Fibroblast of skin of scalp (primary cell): ENCODE measurements around the gene CANT1. TPM values are rescaled to one million over a fixed set of nuclear protein-coding genes. Genes with fewer than 3 reads are reported as not detected.
A peak's percentile ranks its signal among the peaks of the same experiment; 100 is the strongest.

ENCODE experiments used
- DNase-seq: peaks from one replicate; pipeline ENCODE4 v3.0.0-alpha.2; 2013
- polyA plus RNA-seq, 2 experiments: library from polyadenylated mRNA; unstranded; fragments of 120-200 nt; gene quantifications; one replicate each; pipeline ENCODE4 v1.2.1, GENCODE V29; 2013; ENCODE audit not compliant: insufficient read length in 2 of 2

The CANT1 gene
- 49.7 TPM for polyA plus RNA-seq (2013, experiment 1 of 2; ENCODE audit: insufficient read length)
- polyA plus RNA-seq (2013, experiment 2 of 2; ENCODE audit: insufficient read length) = 45.8 TPM

DNA sequence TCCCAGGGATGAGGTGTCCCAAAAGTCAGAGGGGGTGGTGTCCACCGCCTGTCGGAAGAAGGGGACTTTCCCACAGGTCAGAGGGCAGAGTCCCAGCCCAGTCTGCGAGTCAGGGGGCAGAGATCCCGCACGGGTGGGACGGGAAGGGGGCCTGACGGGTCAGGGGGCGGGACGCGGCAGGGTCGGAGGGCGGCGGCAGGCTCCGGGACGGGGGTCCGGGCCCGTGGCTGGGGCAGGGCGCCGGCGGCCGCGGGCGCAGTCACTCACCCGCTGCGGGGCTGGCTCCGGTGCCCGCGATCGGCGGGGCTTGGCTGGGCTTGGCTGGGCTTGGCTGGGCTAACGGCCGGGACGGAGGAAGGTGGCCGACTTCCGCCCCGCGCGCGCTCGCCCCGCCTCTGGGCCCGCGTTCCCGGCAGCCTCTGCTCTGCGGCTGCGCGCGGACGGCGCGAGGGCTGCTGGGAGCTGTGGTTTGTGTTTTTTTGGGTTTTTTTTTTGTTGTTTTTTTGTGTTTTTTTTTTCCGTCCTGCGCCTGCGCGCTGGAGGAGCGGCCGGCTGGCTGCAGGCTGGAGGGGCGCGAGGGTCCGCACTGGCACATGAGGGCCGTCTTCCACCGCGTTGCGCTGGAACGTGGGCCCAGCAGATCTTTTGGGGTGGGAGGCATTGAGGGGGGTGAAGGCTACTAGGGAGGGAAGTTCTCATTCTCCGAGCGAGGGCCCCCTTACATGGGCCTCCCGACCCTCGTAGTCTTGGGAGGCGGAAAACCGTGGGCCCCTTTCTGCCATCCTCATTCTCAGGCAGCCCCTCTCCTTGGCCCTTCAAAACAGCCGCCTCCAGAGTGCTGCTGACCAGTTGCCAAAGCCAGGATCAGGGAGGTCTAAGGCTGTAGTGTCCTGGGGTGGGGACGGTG lies at the start of gene CANT1:
Gene CANT1 (minus strand): TSS at position 368 of the 907 bp plus-strand sequence. CDS start 12,142 bp downstream, outside the sequence.
- DNase-seq = peak; percentile 87

DNA sequence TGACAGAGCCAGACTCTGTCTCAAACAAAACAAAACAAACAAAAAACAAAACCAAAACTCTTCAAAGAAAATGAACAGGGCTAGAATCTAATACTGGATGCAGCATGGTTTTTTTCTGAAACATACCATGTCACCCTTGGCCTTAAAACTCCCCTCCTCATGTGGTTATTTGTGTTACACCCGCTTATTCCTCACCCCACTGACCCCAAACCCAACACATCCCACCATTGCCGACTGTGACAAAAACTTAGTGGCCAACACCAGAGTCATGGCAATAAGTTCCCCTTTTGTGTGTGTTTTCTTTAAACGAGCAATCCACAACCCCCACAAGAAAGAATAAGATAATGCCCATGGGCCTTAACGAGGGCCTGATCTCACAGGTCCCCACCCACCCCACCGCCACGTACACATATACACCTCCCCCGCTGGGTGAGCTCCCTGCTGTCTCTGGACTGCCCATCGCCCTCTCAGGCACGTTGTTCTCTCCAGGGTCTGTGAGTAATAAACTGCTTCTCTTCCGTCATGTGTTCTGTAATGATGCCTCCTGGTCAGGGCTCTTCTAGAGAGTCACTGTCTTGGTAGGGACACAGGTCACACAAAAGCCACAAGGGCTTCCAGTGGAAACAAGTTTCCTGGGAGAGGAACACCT lies 48.3 kb upstream of the CANT1 start:
- no peak for DNase-seq

DNA sequence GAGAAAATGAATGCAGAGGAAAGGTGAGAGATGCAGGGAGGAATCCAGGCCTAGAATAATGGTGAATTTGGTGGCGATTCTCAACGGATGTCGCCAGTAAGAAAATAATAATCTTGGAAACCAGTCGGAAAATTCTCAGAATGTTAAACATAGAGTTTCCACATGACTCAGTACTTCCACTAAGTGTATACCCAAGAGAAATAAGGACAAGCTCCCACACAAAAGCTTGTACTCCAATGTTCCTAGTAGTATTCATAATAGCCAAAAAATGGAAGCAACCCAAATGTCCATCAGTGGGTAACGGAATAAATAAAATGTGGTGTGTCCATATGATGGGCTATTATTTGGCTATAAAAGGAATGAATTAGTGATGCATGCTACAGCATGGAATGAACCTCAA lies 45.6 kb upstream of the CANT1 start:
- DNase-seq = no peak

DNA sequence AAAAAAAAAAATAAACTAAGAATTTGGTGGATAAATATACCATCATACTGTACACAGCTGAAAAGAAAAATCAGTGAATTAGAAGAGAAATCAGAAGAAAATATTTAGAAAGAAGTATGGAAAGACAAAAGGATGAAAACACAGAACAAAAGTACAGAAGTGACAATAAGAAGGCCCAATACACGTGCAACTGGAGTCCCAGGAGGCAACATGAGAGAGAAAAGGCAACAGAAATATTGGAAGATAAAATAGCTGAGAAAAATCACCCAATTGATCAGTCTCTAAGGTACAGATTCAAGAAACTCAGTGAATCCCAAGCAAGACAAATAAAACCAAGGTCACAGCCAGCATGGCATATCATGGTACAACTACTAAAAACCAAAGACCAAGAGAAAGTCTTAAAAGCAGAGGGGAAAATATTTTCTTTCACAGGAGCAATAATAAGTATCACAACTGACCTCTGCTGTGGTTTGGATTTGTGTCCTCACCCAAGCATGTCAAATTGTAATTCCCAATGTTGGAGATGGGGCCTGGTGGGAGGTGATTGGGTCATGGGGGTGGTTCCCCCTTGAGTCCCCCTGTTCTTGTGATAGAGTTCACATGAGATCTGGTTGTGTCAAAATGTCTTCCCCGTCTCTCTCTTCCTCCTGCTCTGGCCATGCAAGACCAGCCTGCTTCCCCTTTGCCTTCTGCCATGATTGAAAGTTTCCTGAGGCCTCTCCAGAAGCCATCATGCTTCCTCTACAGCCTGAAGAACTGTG lies 44.8 kb upstream of the CANT1 start:
- DNase-seq = no peak

DNA sequence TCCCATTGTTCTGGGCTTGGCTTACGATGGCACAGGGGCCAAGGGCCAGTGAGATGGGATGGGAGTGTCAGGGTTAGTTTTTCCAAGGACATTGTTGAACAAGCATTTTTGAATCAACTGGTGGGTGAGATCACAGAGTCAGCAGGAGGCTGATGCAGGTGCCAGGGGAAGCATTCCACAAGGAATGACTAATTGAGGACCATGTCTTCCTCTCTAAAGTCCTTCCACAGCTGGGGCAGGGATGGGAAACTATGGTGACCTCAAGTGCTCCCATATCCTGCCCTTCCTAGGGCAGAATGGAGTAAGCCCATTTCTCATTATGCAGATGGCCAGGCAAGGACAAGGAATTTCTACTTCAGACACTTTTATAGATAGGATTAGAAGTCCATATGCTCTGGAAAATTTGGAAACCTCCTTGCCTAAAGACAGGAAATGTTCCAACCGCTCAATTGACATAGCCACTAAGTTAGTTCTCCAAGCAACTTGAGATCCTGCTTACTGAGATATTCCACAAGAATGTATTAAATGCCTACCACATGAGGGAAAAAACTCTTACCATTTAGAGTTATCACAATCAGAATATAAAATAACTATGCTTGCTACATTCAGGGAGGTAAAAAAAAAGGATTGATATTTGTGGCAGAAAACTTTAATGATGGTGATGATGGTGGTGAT lies 43.8 kb upstream of the CANT1 start:
- DNase-seq = no peak

GRCh38 chr17:79052131-79052530 lies 42.6 kb upstream of the CANT1 start:
- no peak for DNase-seq

DNA sequence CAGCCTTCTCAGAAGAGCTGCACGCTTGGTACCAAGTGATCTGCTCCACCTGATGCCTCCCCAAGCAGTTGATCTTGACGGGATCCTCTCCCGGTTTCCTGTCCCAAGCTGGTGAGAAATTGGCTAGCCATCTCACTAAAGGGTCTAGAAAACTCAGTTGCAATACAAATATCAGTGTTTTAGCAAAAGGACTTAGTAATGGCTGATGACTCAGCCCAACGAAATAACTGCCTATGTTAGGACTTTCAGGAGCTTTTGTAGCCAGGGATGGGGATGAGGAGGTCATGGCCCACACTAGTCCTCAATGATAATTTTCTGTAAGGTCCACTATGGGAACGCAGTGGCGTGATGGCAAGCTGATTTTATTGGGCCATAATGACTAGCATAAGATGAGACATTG lies 41.7 kb upstream of the CANT1 start:
- DNase-seq = no peak

DNA sequence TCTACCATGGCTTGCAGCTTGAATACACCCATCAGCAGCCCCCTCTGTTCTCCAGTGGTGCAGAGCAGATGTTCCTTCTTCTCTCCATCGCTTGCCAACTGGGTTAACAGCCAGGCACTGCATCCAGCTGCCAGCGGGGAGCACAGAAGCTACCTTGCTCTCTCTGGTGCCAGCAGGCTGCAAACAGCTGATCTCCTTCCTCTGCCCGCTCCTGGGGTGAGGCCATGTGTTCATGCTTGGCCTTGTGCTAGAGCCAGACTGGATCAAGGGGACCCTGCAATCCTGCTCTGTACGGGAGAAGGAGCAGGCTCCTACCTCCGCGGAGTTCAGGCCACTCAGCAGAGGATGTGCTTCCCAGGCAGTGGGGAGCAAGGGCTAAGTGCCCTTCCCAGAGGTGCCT lies 41.0 kb upstream of the CANT1 start:
- no peak for DNase-seq

DNA sequence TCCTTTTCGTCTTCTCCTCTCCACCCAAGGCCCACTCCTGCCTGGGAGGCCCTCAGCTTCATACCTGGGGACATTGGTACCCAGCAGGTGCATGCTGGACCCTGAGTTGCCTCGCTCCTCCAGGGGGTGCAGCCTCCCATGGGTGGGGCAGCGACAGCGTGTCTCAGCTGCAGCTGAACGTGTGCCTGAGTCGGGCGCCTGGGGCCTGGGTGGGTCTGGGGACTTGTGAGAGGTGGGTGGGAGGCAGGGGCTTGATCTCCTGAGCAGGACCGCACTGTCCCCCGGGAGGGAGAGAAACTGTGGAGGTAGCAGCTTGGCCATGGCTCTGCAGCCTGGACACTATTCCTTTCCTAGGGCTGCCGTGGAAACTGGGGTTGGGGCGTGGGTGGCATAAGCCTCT lies 40.3 kb upstream of the CANT1 start:
- no peak for DNase-seq

DNA sequence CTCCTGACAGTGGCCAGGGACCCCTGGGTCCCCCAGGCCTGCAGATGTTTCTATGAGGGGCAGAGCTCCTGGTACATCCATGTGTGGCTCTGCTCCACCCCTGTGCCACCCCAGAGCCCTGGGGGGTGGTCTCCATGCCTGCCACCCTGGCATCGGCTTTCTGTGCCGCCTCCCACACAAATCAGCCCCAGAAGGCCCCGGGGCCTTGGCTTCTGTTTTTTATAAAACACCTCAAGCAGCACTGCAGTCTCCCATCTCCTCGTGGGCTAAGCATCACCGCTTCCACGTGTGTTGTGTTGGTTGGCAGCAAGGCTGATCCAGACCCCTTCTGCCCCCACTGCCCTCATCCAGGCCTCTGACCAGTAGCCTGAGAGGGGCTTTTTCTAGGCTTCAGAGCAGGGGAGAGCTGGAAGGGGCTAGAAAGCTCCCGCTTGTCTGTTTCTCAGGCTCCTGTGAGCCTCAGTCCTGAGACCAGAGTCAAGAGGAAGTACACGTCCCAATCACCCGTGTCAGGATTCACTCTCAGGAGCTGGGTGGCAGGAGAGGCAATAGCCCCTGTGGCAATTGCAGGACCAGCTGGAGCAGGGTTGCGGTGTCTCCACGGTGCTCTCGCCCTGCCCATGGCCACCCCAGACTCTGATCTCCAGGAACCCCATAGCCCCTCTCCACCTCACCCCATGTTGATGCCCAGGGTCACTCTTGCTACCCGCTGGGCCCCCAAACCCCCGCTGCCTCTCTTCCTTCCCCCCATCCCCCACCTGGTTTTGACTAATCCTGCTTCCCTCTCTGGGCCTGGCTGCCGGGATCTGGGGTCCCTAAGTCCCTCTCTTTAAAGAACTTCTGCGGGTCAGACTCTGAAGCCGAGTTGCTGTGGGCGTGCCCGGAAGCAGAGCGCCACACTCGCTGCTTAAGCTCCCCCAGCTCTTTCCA lies 39.5 kb upstream of the CANT1 start:
- DNase-seq = no peak

DNA sequence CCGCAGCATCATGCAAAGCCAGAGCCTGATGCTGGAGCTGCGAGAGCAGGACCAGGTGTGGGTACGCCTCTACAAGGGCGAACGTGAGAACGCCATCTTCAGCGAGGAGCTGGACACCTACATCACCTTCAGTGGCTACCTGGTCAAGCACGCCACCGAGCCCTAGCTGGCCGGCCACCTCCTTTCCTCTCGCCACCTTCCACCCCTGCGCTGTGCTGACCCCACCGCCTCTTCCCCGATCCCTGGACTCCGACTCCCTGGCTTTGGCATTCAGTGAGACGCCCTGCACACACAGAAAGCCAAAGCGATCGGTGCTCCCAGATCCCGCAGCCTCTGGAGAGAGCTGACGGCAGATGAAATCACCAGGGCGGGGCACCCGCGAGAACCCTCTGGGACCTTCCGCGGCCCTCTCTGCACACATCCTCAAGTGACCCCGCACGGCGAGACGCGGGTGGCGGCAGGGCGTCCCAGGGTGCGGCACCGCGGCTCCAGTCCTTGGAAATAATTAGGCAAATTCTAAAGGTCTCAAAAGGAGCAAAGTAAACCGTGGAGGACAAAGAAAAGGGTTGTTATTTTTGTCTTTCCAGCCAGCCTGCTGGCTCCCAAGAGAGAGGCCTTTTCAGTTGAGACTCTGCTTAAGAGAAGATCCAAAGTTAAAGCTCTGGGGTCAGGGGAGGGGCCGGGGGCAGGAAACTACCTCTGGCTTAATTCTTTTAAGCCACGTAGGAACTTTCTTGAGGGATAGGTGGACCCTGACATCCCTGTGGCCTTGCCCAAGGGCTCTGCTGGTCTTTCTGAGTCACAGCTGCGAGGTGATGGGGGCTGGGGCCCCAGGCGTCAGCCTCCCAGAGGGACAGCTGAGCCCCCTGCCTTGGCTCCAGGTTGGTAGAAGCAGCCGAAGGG lies 38.6 kb upstream of the CANT1 start:
- DNase-seq = peak; percentile 40

DNA sequence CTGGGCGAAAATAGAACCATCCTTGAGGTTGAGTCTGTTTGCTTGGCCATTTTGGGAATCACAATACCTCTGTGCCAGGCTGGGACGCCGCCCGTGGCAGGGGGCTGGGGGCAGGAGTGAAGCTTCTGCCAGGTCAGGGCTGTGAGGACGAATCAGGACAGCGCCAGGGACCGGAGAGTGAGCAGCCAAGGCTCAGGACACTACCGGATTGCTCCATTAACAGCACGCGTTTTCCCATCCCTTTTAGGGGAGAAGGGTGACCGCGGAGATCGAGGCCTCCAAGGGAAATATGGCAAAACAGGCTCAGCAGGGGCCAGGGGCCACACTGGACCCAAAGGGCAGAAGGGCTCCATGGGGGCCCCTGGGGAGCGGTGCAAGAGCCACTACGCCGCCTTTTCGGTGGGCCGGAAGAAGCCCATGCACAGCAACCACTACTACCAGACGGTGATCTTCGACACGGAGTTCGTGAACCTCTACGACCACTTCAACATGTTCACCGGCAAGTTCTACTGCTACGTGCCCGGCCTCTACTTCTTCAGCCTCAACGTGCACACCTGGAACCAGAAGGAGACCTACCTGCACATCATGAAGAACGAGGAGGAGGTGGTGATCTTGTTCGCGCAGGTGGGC lies 37.8 kb upstream of the CANT1 start:
- no peak for DNase-seq

DNA sequence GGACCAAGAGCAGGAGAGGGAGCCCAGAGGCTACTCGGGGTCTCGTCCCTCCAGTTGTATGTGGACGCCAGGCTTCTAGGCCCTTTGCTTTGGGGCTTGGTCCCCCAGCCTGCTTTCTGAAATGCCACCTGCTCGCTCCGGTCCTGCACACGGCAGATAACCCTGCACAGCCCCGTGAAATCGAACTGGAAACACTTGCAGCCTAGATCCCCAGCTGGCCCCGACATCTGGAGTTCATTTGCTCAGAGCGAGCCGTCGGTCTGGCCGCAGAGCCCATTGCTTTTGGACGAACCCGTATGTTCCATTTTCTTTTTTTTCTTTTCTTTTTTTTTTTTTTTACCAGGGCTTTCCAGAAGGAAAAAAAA lies 37.3 kb upstream of the CANT1 start:
- DNase-seq = no peak

DNA sequence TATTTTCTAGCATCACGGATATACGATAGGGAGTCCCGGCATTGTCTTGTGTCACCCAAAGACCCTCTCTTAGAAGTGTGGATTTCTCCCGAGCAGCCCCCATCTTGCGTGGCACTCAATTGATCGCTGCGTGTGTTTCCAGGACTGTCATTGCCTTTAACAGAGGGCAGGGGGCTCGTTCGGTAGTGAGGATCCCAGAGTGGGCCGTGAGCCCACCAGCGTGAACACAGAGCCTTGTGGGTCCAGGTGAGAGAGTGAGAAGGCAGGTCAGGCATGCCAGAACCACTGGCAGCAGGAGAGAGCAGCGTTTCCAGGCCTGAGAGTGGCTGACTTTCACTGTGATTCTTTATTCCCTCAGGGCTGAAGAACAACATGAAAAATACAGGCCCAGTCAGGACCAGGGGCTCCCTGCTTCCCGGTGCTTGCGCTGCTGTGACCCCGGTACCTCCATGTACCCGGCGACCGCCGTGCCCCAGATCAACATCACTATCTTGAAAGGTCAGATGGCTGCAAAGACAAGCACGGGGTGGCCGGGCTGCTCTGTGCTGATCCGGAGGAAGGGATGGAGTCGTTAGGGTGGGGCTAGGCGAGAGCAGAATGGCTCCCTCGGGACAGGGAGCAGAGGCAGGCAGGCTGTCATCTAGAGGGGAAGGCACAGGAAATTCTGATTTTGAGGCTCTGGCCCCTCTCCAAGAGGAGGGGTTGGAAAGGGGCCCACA lies 36.8 kb upstream of the CANT1 start:
- DNase-seq = no peak

GRCh38 chr17:79045842-79046196 lies 36.3 kb upstream of the CANT1 start:
- peak; percentile 63 for DNase-seq

- no peak for DNase-seq
Observed at GRCh38 chr17:79045001-79045729, 35.6 kb upstream of the CANT1 start.

- DNase-seq = no peak
Observed at GRCh38 chr17:79044462-79044861, 34.9 kb upstream of the CANT1 start.

DNA sequence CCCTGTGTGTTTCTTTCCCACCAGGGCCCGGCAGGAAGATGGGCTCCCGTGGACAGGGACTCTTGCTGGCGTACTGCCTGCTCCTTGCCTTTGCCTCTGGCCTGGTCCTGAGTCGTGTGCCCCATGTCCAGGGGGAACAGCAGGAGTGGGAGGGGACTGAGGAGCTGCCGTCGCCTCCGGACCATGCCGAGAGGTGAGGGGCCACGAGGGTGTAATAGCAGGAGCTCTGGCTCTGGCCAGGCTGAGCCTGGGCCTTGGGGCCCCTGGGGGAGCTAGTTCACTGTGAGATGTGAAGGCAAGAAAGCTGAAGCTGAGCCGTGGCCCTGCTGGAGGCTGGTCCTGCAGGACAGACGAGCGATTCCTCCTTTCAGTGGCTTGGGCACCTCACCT lies 34.4 kb upstream of the CANT1 start:
- DNase-seq = no peak
